HL-60/S4 treated with retinoic acid at 250 ng/mL for 4 days and 3 days (cell line): ENCODE results near the gene UBALD1.
"Not testable (repeated sequence)": the region's sequence is repeated elsewhere in the genome, so short reads cannot be mapped to it uniquely, and the experiment has no call there.

Experiments used
- in situ Hi-C: fragments of 300-500 bp; cut with MboI; formaldehyde crosslinking; loops from 2 replicates; pipeline ENCODE4 v1.7.0; 2022; ENCODE audit warnings: low sequenced_read_pairs

UBALD1 gene

DNA sequence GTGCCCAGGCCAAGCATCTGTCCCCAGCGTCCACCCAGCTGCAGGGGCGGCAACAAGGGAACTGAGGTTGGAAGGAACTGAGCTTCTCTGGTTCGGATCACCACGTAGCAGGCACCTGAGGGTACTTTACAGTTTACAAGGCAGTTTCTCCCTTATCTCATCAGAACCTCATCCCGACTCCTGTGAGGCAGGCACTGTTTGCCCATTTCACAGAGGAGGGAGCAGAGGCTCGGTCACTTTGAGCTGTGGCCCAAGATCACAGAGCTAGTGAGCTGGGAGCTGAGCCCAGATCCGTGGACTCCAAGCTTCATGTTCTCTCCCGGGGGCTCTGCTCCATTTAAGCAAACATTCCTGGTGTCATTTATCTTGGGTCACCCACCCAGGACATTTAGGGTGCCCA, 15.1 kb downstream of the UBALD1 start:
- in situ Hi-C loops: no loop called here

DNA sequence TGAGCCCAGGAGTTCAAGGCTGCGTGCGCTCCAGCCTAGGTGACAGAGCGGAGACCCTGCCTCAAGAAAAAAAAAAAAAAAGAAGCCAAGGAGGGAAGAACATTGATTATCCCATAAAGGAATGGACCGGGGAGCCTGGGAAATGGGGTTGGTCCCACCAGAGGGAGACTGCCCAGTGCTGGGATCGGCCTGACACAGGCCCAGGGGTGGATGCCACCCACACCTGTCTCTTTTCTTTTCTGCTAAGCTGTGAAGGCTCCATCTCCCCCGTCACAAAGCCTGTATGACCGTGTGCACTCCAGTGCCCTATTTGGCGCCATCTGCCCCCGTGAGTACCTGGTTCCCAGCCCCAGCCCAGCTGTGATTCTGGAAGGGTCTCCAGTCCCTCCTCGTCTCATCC, 15.7 kb downstream of the UBALD1 start:
- in situ Hi-C loops: no loop called here

DNA sequence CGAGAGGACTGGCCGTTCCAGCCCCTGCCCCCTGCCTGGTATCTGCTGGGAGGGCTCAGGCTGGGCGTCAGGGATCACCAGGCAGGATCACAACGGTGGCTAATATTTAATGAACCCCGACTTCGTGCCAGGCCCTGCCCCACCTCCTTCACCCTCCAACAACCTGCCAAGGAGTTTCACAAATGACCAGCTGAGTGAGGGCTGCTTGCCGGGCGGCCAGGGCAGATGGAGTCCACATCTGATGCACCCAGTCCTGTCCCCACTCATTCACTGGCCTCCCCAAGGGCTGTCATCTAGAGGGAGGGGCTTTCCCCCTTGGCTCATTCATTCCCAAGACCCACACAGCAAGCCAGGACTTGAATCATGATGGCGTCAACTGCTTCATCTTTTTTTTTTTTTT, 17.5 kb downstream of the UBALD1 start:
- in situ Hi-C loops: no loop called here

DNA sequence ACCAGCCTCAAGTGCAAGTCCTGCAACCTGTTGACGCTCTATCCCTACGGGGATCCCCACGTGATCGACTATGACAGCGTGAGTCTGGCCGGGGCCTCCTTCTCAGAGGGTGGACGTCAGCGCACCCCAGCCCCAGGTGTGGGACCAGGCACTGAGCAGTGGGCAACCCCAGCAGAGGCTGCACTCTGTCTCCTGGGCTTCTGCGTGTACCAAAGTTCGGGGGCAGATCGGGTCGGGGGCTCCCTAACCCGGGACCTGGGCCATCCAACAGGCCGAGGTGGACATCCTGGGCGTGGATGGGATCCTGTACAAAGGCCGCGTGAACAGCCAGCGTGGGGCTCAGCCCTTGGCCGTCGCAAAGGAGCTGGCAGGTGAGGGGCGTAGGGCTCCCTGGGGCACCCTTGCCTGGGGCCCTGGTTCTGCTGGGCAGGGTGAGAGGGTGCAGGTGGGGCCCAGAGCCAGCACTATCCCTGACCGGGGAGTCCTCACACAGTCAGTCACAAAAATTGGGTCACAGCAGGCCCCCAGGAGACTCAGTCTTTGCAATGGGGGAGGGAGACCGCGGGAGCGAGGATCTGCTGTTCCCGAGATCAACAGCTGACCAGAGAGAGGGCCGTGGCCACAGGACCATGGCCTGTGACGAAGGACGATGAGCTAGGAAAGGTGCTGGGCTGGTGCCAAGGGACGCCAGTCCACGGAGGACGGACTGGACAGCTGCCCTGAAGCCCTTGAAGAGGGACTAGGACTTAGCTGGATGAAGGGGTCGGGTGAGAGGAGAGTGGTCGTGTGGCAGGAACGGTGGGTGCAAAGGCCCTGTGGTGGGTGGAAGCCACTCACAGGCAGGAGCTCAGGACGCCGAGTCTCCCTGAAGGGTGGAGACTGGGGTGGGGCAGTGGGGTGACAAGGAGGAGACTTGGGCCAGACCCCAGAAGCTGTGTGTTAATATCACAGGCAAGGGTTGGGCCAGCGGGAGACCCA, 20.0 kb downstream of the UBALD1 start:
- in situ Hi-C loops: no loop called here

DNA sequence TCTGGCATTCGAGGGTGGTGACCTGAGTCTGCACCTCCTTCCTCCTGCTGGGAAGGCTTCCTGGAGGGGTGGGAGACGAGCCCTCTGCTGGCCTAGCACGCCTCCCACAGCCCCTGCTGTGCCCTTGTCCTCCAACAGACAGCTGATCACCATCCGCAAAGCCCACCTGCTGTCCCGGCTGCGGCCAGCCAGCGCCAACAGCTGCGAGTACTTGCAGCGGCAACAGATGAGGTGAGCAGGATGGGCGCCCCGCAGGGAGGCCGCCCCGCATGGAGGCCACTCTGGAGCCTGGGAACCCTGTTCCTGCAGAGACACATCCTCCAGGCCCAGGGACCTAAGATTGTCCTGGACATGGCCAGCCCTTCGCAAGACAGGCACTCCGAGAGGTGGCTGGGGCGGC, 21.6 kb downstream of the UBALD1 start:
- in situ Hi-C loops: no loop called here

DNA sequence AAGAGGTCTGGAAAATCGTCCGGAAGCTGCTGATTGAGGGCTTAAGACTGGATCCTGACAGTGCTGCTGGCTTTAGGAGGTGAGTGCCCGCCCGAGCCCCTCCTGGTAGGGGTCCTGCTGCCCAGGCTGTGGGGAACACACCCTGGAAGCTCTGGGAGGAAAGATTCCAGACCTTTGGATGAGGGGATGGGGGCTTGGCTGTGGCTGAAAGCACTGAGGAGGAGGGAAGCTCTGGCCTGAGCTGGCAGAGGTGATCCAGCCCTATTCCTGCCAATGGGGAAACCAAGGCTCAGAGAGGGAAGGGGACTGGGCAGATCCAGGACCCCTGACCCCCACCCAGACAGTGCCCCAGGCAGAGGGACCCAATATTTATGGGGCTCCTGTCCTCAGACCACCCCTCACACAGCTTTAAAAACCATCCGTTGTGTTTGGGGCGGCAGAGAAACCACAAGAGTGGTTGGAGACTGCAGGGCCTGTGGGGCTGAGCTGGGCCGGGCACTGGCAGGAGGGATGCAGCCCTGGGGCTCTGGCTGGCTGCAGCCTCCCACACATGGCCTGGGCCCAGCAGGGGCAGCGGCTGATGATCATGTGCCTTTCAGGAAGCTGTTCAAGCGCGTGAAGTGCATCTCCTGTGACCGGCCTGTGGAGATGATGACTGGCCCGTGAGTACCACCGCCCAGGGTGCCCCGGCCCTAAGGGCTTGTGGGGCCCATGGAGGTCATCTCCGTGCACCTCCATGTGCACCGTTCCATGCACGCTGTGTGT, 22.8 kb downstream of the UBALD1 start:
- in situ Hi-C loops: no loop called here

DNA sequence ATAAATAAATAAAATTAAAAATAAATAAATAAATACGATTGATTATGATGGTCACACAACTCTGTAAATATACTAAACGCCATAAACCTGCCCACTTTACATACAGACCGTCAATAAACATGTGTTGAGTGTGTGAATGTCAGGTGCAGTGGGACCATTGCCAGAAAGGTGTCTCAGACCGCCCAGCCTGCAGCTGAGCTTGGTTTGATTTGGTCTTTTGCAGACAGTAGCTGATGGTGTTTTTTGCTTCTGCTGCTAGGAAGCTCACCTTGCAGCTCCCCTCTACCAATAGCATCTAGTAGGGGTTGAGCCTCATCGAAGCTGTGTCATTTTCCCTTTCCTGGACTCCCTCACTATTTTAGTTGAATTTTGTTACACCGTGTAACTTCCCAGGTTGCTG, 23.5 kb downstream of the UBALD1 start:
- in situ Hi-C loops: no loop called here

DNA sequence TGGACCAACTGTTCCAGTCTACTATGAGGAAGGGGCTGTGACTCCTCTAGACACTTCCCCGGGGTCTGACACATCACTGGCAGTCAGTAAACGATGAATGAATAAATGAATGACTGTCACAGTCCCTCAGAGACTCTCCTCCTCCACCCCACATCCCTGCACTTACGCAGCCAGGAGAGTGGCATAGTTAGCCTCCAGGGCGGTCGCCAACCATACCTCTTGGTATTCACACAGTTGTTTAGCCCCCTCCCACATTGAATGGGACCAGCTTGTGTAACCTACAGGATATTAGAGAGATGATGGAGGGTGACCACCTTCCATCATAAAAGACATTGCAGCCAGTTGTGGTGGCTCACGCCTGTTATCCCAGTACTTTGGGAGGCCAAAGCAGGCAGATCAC, 25.7 kb downstream of the UBALD1 start:
- in situ Hi-C loops: no loop called here

DNA sequence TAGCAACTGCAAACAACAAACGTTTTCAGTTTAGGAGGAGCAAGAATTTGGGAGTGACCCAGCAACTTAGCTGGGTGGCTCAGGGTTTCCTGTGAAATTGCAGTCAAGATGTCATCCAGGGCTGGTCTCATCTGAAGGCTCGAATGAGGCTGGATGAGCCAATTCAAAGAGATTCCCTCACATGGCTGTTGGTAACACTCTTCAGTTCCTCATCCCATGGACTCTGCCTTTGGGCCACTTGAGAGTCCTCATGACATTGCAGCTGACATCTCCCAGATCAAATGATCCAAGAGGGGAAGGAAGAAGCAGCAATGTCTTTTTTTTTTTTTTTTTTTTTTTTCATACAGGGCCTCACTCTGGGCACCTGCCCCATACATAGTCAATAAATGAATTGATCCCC, 26.3 kb downstream of the UBALD1 start:
- in situ Hi-C loops: no loop called here

DNA sequence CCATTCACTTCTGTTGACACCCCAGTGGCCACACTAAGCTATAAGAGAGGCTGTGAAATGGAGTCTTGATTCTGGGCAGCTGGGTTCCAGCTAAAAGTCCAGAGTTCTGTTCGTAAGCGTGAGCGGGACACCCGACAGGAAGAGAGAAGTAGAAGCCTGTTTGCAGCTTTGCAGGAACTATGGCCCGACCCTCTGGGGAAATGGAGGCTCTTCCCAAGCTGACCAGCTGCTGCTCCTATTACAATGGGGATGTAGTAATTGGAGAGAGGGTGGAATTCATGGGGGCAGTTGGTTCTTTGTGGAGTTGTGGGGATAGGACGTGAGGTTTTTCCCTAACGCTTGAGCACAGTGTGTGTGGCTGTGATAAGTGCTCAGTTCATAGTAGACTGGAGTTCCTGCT, 28.4 kb downstream of the UBALD1 start:
- in situ Hi-C loops: no loop called here

DNA sequence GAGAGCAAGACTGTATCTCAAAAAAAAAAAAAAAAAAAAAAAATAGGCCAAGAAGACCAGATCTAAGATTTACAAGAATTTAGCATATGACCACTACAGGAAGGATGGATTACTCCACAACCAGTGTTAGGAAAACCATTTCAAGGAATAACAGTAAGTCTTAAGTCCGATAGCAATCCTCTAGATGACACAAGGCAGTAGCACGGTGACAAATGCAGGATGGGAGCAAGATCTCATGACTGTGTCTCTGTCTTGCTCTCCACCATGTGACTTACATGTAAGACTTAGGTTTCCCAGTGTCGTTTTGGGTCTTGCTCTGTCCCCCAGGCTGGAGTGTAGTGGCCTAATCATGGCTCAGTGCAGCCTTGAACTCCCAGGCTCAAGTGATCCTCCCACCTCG, 30.8 kb downstream of the UBALD1 start:
- in situ Hi-C loops: no loop called here

DNA sequence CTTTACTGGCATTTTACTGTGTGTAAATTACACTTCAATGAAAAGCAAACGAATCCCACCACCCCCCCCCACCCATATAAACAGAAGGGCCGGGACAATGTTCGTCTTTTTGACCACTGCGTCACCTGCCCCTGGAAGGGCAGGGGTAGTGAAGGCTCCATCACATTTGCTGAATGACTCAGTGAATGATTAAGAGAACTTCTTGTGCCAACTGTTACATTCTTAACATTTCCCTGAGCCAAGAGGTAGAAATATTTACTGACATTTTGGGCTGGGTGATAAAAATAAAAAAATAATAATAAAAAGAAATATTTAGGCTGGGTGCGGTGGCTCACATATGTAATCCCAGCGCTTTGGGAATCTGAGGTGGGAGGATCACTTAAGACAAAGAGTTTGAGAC, 34.4 kb downstream of the UBALD1 start:
- in situ Hi-C loops: no loop called here

DNA sequence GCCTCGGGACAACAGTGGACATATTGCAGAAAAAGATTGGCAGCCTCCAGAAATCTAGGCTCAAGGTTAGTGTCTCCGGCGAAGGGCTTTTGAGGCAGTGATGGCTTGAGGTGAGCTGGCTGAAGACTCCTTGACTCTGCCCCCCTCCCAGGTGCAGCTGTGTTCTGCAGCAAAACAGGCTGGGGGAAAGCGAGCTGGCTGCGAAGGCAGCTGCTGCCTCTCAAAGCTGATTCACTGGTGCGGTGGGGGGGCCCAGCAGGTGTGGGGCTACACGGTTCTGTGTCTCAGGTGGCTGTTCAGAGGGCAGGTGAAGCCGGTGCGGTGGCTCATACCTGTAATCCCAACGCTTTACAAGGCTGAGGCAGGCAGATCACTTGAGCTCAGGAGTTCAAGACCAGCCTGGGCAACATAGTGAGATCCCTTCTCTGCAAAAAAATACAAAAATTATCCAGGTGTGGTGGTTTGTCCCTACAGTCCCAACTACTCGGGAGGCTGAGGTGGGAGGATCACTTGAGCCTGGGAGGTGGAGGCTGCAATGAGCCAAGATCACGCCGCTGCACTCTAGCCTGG, 35.6 kb downstream of the UBALD1 start:
- in situ Hi-C loops: no loop called here

DNA sequence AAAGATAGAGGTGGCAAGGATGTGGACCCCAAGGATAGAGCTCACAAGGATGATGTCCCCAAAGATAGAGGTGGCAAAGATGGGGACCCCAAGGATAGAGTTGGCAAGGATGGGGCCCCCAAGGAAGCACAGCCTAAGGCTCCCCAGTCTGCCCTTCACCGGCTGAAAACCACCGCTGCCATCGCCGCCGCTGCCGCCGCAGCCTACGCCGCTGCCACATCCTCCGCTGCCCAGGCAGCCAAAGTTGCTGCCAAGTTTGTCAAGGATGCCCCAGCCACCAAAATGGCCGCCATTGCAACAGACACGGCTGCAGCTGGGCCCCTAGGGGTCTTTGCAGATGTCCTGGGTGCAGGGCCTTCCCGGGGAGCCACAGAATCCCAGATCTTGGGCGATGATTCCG, 38.7 kb downstream of the UBALD1 start:
- in situ Hi-C loops: no loop called here

DNA sequence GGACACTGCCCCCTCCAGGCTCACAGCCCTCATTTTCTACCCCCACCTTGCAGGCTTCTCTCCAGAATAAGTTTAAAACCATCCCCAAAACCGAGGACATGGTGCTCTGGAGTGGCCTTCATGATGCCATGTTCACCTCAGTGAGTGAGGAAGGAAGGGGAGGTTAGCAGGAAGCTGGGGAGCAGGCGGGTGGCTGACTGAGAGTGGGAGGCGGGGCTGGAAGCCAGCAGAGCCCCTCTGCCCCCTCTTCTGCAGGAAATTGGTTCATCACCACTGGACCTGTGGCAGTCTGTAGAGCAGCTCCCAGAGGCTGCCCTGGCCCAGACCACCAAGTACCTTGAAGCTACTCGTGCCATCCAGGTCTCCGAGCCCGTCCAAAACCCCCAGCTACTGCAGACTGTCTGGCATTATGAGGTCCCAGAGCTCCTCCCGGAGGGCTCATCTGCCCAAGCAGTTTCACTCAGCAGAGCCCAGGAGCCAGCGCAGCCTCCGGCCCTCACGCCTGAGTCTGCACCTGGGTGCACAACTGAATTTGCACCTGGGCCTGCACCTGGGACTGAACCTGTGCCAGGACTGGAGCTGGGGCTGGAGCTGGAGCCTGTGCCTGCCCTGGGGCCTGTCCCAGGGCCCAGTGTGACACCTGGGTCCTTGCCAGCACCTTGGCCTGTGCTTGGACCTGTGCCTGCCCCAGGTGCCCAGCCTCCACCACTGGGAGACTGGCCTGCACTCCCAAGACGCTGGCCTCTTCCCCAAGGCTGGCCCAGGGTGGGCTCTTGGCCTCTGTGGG, 39.6 kb downstream of the UBALD1 start:
- in situ Hi-C loops: no loop called here

DNA sequence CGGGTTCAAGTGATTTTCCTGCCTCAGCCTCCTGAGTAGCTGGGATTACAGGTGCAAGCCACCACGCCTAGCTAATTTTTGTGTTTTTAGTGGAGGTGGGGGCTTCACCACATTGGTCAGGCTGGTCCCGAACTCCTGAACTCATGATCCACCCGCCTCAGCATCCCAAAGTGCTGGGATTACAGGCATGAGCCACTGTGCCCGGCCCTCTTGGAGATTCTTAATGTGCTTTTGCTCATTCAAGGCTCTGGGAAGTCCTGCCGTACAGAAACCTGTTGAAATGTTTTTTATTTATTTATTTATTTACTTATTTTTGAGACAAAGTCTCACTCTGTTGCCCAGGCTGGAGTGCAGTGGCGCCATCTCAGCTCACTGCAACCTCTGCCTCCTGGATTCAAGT, 40.8 kb downstream of the UBALD1 start:
- in situ Hi-C loops: not testable (repeated sequence)

DNA sequence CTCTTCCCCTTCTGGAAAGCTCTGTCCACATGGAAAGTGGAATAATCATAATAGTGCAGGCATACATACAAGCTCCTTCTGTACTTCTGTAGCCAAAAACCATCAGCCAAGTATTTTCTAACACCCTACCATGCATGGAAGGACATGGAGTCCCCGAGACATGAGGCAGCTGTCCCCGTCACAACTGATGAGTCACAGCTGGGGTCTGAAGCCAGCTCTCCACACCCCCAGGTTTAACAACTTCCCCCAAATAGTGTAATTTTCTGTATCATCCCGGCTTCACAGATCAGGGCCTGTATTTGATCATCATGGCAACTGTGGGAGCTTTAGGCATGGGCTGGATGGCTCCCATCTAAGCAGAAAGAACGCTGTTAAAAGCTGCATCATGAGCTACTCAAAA, 42.0 kb downstream of the UBALD1 start:
- in situ Hi-C loops: no loop called here

DNA sequence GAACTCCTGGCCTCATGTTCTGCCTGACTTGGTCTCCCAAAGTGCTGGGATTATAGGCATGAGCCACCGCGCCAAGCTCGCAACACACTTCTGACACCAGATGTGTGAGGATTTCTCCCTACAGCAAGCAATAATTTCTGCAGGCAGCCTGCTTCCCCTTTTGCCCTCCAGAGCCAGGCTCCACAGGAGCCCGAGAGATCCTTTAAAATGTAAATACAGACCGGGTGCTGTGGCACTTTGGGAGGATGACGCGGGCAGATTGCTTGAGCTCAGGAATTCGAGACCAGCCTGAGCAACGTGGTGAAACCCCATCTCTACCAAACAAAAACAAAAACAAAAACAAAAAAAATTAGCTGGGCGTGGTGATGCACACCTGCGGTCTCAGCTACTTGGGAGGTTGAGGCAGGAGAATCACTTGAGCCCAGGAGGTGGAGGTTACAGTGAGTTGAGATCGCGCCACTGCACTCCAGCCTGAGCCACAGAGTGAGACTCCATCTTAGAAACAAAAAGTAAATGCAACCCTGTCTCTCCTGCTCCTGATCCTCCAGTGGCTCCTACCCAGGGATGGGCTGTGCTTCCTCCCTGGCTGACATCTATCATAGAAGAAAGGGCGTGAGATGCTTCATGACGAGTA, 43.9 kb downstream of the UBALD1 start:
- in situ Hi-C loops: no loop called here

DNA sequence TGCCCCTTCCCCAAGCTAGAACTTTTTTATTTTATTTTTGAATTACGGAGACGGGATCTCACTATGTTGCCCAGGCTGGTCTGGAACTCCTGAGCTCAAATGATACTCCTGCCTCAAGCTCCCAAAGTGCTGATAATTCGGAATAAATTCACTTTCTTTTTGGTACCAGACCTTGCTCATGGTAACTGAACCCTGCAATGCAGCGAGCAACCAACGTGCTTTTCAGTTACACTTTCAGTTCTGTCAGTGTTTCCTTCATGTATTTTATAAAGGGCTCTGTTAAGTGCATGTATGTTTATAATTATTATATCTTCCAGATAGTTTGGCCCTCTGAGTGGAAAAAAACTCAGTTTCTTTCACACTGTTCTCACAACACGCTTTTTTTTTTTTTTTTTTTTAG, 44.6 kb downstream of the UBALD1 start:
- in situ Hi-C loops: no loop called here

DNA sequence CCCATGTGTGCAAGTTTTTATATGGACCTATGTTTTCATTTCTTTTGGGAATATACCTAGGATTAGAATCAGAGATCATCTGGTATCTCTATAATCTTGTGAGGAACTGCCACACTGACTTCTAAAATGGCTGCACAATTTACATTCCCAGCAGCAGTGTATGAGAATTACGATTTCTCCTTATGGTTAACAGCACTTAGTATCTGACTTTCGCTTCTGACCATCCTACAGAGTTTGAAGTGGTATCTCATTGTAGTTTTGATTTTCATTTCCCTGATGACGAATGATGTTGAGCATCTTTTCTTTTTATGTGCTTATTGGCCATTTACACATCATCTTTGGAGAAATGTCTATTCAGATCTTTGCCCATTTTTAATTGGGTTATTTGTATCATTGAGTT, 48.5 kb downstream of the UBALD1 start:
- in situ Hi-C loops: no loop called here
